ENCODE measurements around the gene RAB39A.

Gene RAB39A

DNA sequence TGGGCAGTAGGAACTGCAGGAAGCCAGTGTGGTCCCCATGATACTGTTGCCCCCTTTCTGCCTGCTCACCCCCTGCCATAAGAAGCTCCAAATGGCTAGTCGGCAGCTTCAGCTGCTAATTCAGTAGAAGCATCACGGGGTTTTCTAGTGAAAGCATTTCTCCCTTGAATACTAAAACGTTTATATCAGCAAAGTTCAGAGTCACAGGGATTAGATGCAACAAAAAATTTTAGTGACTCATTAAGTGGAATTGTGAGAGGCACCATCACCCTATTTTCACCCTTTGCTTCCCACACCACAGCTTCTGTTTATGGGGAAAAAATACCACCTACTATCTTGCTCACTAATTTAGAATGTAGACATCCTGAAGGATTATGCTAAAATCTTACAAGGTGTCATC is 25.2 kb downstream of the RAB39A start:
- TF ChIP-seq, protein P1, sequence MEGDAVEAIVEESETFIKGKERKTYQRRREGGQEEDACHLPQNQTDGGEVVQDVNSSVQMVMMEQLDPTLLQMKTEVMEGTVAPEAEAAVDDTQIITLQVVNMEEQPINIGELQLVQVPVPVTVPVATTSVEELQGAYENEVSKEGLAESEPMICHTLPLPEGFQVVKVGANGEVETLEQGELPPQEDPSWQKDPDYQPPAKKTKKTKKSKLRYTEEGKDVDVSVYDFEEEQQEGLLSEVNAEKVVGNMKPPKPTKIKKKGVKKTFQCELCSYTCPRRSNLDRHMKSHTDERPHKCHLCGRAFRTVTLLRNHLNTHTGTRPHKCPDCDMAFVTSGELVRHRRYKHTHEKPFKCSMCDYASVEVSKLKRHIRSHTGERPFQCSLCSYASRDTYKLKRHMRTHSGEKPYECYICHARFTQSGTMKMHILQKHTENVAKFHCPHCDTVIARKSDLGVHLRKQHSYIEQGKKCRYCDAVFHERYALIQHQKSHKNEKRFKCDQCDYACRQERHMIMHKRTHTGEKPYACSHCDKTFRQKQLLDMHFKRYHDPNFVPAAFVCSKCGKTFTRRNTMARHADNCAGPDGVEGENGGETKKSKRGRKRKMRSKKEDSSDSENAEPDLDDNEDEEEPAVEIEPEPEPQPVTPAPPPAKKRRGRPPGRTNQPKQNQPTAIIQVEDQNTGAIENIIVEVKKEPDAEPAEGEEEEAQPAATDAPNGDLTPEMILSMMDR (IDR thresholded peaks at IDR 0.05) = no peak
- Mint-ChIP-seq H3K27me3 (ENCODE audit: low read depth, poor library complexity) (peaks cover 9% of the 10 kb centered on the region), H3K27ac (no peak overlapping the region), H3K4me1 (peaks cover 21% of the 10 kb centered on the region), H3K36me3 (ENCODE audit: low read depth) (no peaks in the 10 kb centered on the region), H3K9me3 (no peaks in the 10 kb centered on the region), H3K4me3 (no peak overlapping the region)
- no peak for DNase-seq

DNA sequence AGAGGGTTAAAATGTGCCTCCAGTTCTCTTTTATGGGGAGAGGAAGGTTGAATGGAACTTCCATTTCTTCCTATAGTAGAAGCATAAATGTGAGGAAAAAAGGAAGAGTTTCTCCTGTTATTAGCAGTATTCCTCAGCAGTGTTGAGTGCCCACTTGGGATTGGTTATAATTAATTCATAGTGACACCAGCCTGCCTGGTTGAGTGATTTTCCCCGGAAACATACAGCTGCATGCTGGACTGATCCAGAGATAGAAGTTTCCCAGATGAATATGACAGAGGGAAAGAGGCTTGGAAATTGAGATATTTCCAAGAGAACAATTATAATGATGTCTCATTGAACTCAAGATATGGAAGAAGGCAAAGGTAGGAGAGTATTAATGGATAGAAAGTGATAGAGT is 28.3 kb downstream of the RAB39A start:
- Mint-ChIP-seq H3K9me3 (no peaks in the 10 kb centered on the region), H3K4me3 (no peak overlapping the region), H3K27me3 (ENCODE audit: low read depth, poor library complexity) (peaks cover 3% of the 10 kb centered on the region), H3K36me3 (ENCODE audit: low read depth) (no peaks in the 10 kb centered on the region), H3K27ac (no peak overlapping the region), H3K4me1 (peaks cover 22% of the 10 kb centered on the region)
- TF ChIP-seq, protein P1 (IDR thresholded peaks at IDR 0.05) = no peak
- no peak for DNase-seq

DNA sequence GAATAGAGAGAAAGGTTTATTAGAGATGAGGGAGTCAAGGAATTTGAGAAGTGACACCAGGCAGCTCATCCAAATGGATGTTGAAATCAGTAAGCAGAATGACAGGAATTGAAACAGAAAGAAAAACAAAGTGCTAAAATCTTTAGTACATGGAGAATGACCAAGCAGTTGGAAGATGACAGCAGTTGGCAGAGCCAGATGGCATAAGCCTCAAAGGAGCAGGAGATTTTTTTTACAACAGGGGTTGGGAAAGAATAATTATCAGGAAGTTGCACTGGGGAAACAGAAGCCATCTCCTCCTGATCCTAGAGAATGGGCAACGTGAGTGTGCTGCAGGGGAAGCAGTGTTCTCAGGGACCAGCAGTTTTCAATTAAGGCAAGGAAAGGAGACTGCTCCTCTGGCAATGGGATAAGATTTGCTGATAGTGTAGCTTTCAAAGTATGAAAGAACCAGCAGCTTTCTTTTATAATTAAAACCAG is 28.9 kb downstream of the RAB39A start:
- H3K27ac Mint-ChIP-seq = no peak overlapping the region
- no peak overlapping the region for H3K4me3 Mint-ChIP-seq
- H3K9me3 Mint-ChIP-seq = no peaks in the 10 kb centered on the region
- no peak for DNase-seq
- H3K4me1 Mint-ChIP-seq = peaks cover 28% of the 10 kb centered on the region
- no peaks in the 10 kb centered on the region for H3K36me3 Mint-ChIP-seq (ENCODE audit: low read depth)
- TF ChIP-seq, protein P1 (IDR thresholded peaks at IDR 0.05) = no peak
- peaks cover 3% of the 10 kb centered on the region for H3K27me3 Mint-ChIP-seq (ENCODE audit: low read depth, poor library complexity)

DNA sequence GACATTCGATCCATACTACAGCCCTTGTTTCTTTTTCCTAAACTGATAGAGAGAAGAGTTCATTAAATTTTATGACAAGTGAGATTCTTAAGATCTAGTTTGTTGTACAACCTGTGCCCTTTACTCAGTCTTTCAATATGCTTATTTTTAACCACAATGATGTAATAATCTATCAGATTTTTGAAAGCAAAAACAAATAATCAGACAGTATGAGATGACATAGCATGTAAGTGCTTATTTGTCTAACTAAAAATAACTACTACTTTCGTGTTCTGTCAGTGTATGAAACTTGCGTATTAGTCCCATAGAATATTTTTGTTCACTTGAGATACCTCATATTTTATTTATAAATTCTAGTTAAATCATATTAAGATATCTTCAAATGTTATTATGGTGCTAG is 33.2 kb downstream of the RAB39A start:
- no peak for DNase-seq
- Mint-ChIP-seq H3K27ac (no peak overlapping the region), H3K9me3 (no peaks in the 10 kb centered on the region), H3K36me3 (ENCODE audit: low read depth) (peaks cover 25% of the 10 kb centered on the region), H3K4me1 (peaks cover 26% of the 10 kb centered on the region), H3K27me3 (ENCODE audit: low read depth, poor library complexity) (no peaks in the 10 kb centered on the region), H3K4me3 (no peak overlapping the region)
- TF ChIP-seq, protein P1 (IDR thresholded peaks at IDR 0.05) = no peak

DNA sequence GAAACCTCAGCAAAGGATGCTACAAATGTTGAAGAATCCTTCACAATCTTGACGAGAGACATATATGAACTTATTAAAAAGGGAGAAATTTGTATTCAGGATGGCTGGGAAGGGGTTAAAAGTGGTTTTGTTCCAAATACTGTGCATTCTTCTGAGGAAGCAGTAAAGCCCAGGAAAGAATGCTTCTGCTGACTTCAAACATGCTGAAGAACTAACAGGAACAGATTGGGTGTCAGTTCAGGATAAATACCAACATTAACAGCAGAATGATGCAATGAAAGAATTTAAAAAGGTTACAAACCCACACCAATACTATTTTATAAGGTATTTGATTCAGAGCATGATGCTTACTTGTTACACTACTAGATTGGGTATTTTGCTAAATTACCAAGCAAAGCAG is 33.9 kb downstream of the RAB39A start:
- TF ChIP-seq, protein P1 (IDR thresholded peaks at IDR 0.05) = no peak
- peaks cover 25% of the 10 kb centered on the region for H3K36me3 Mint-ChIP-seq (ENCODE audit: low read depth)
- DNase-seq = no peak
- no peak overlapping the region for H3K27ac Mint-ChIP-seq
- no peaks in the 10 kb centered on the region for H3K9me3 Mint-ChIP-seq
- H3K4me1 Mint-ChIP-seq = peaks cover 19% of the 10 kb centered on the region
- H3K4me3 Mint-ChIP-seq = no peak overlapping the region
- H3K27me3 Mint-ChIP-seq (ENCODE audit: low read depth, poor library complexity) = no peaks in the 10 kb centered on the region

DNA sequence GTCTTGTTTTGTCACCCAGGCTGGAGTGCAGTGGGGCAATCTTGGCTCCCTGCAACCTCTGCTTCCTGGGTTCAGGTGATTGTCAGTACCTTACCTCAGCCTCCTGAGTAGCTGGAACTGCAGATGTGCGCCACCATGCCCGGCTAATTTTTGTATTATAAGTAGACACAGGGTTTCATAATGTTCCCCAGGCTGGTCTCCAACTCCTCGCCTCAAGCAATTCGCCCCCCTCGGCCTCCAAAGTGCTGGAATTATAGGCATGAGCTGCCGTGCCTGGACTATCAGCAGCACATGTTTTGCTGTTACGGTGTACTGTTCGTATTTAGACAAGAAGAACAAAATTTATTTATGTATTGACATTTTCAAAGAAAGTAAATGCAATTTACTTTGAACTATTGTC is 34.8 kb downstream of the RAB39A start:
- Mint-ChIP-seq H3K9me3 (no peaks in the 10 kb centered on the region), H3K27me3 (ENCODE audit: low read depth, poor library complexity) (no peaks in the 10 kb centered on the region), H3K4me3 (no peak overlapping the region), H3K27ac (no peak overlapping the region), H3K36me3 (ENCODE audit: low read depth) (peaks cover 25% of the 10 kb centered on the region), H3K4me1 (peaks cover 13% of the 10 kb centered on the region)
- TF ChIP-seq, protein P1 (IDR thresholded peaks at IDR 0.05) = no peak
- DNase-seq = no peak
